GM19240 (cell line): ENCODE data around the gene ADGRD1.
"Not testable (repeated sequence)": the region's sequence is repeated elsewhere in the genome, so short reads cannot be mapped to it uniquely, and the experiment has no call there.

Source experiments
- DNase-seq: peaks from one replicate; pipeline ENCODE4 v3.0.0; 2011; ENCODE audit warnings: low spot score; ENCODE audit not compliant: insufficient read length

The ADGRD1 gene

GRCh38 chr12:130953771-130954543, at the start of gene ADGRD1:
Gene ADGRD1 (plus strand): TSS chr12:130953907. CDS start chr12:130954466, 559 bp downstream.
- DNase-seq: no peak

- DNase-seq: no peak
Observed at GRCh38 chr12:130904064-130904463, 49.6 kb upstream of the ADGRD1 start.

- DNase-seq: not testable (repeated sequence)
Observed at GRCh38 chr12:130904936-130905455, 48.7 kb upstream of the ADGRD1 start.

GRCh38 chr12:130909111-130909510, 44.6 kb upstream of the ADGRD1 start:
- no peak for DNase-seq

GRCh38 chr12:130911193-130911592, 42.5 kb upstream of the ADGRD1 start:
- no peak for DNase-seq

GRCh38 chr12:130911933-130912332, 41.8 kb upstream of the ADGRD1 start:
- no peak for DNase-seq

- DNase-seq: no peak
Observed at GRCh38 chr12:130916241-130916911, 37.3 kb upstream of the ADGRD1 start.

- DNase-seq: no peak
Observed at GRCh38 chr12:130917607-130918006, 36.1 kb upstream of the ADGRD1 start.

GRCh38 chr12:130919086-130919485, 34.6 kb upstream of the ADGRD1 start:
- DNase-seq: no peak

GRCh38 chr12:130920119-130920703, 33.5 kb upstream of the ADGRD1 start:
- DNase-seq: no peak

- DNase-seq: no peak
Observed at GRCh38 chr12:130920723-130921381, 32.9 kb upstream of the ADGRD1 start.

GRCh38 chr12:130922511-130922953, 31.2 kb upstream of the ADGRD1 start:
- no peak for DNase-seq

- DNase-seq: no peak
Observed at GRCh38 chr12:130924966-130925665, 28.6 kb upstream of the ADGRD1 start.

GRCh38 chr12:130925666-130926015, 28.1 kb upstream of the ADGRD1 start:
- DNase-seq: no peak

- no peak for DNase-seq
Observed at GRCh38 chr12:130929363-130929762, 24.3 kb upstream of the ADGRD1 start.

GRCh38 chr12:130932061-130932930, 21.4 kb upstream of the ADGRD1 start:
- no peak for DNase-seq

GRCh38 chr12:130933269-130933995, 20.3 kb upstream of the ADGRD1 start:
- DNase-seq: no peak

GRCh38 chr12:130934753-130935152, 19.0 kb upstream of the ADGRD1 start:
- no peak for DNase-seq

GRCh38 chr12:130936561-130936960, 17.1 kb upstream of the ADGRD1 start:
- no peak for DNase-seq
